ENCODE measurements around the gene CHCHD10. TPM values are rescaled to one million over a fixed set of nuclear protein-coding genes. Genes with fewer than 3 reads are reported as not detected.
A peak's percentile ranks its signal among the peaks of the same experiment; 100 is the strongest.
"Not testable (repeated sequence)": the region's sequence is repeated elsewhere in the genome, so short reads cannot be mapped to it uniquely, and the experiment has no call there.

The CHCHD10 gene
- total RNA-seq, 1 donor from 2014 or later: 3.4 TPM

DNA sequence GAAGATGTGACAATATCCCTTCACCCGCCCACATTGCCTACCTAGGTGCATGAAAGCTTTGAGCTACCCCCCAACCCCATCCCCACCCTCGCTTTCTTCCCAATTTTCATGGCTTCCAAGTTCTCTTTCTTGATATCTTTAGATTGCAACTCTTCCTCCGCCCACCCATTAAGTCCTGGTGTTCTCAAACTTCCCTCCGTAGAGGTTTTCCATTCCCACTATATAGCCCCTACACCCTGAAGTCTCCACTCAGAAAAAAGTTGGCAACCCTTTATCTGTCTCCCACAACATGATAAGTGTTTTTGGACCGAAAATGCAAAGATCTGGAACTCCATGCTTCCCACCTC lies 17.4 kb downstream of the CHCHD10 start:
- DNase-seq: no peak

DNA sequence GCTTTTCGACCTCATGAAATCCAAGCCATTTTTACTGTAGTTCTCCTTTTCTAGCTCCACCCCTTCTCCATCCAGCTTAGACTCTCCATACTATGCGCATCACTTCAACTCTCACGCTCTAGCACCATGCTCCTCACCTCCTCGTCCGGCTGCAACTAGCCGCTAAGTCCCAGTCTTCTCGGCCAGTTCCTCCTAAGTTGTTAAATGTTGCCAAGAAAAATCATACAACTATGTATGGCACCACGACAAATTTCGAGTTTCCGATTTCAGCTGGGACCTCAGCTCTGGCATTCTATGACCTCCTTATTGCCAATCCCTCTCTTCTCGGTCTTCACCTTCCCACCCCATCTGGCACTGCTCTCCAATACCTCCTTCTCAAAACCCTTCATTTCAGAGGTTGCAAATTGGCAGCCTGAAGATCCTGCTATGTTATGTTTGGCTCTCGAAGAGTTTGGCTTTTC lies 17.9 kb downstream of the CHCHD10 start:
- no peak for DNase-seq

DNA sequence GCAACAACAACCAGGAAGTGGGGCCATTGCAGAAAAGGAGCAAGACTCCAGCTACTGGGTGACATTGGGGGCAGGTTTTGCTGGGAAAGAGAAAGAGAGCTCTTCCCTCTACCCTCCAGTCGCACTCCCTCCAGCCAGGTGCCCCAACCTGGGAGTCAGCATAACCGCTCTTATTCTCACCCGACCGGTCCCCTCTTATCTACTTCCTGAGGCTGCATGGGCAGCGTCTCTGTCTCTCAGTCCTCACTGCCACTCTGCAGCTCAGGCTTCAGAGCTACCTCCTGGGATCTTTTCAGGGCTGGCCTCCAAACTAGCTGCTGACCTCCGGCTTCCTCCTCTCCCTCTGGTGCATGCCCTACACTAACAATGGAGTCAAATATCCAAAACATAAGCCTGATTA lies 22.0 kb downstream of the CHCHD10 start:
- DNase-seq: no peak

DNA sequence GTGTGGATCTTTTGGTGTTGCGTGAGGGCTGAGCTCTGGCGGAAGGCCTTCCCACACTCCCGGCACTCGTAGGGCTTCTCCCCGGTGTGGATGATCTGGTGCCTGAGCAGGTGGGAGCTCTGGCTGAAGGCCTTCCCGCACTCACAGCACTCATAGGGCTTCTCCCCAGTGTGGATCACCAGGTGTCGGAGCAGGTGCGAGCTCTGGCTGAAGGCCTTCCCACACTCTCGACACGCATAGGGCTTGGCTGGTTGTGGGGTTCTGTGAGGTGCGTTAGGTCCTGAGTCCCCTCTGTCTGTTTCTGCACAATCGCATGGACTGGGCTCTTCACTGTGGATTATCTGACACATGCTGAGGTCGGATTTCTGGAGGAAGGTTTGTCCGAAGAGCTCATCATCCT lies 23.3 kb downstream of the CHCHD10 start:
- no peak for DNase-seq

DNA sequence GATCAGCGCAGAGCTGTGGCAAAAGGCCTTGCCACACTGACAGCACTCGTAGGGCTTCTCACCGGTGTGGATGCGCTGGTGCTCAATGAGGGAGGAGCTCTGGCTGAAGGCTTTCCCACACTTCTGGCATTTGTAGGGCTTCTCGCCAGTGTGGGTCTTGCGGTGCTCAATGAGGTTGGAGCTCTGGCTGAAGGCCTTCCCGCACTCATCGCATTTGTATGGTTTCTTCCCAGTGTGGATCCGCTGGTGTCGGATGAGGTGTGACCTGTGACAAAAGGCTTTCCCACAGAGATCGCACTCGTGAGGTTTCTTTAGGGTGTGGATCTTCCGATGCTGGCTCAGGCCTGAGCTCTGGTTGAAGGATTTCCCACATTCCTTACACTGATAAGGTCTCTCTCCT lies 23.8 kb downstream of the CHCHD10 start:
- no peak for DNase-seq

DNA sequence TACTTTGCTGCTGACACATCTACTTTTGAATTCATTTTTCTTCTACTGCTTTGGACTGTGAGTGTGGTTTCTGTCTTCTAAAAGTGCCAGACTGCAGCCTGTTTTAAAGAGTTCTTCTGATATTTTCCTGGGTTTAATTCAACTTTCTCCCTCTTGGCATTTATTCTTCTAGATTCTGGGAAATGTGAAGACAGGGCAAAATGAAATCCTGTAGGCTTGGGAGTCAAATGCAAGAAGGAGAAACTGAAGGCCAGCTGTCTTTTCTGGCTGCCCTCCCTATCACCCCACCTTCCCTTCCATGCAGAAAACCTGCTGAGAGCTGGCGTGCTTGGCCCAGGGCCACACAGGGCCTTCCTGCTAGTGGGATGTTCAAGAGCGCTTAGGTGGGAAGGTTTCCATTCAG lies 24.5 kb downstream of the CHCHD10 start:
- DNase-seq: no peak

DNA sequence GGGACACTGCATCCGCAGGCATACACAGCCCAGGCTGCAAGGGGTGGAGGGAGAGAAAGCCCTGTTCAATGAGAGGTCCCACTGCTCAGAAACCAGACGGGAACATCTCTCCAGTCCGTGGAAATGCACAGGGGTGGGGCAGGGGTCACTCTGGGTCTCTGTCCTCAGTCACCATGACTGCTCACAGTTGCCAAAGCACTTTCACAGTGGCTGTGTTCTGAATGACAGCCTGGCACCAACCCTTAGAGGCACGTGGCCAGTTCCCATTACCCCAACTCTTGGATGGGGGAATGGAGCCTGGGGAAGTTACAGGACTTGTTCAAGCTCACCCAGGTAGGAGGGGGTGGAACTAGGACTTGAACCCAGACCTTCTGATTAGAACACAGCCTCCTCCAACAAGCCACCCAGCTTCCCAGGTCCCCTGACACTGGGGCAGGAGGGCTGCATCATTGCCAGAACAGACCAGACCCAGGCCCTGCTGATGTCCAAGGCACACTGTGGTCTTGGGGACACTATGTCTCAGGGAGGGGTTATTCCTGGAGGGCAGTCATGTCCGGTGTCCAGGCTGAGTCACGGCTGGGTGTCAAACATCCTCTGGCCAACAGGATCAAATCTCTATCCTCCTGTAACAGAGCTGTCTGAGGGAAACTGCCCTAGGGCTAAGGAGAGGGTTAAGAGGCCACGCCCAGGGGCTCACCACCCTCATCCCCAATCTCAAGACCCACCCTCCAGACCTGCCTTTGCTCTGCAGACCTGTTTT lies 25.1 kb downstream of the CHCHD10 start:
- DNase-seq: no peak

DNA sequence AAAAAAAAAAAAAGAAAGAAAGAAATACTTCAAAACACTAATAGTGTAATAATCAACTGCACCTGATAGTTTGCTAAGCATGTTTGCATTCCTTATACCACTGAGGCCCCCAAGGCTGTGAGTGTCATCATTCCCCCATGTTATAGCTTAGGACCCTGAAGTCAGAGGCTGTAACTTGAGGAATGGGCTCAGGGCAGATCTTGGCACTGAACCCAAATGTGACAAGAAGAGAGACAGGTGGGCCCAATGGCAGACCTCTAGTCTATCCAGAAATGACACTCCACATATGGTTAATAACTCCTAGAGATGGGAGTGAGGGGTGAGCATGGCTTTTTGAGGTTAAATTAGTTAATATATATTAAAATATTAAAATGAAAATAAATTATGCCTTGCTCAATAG lies 30.1 kb downstream of the CHCHD10 start:
- no peak for DNase-seq

DNA sequence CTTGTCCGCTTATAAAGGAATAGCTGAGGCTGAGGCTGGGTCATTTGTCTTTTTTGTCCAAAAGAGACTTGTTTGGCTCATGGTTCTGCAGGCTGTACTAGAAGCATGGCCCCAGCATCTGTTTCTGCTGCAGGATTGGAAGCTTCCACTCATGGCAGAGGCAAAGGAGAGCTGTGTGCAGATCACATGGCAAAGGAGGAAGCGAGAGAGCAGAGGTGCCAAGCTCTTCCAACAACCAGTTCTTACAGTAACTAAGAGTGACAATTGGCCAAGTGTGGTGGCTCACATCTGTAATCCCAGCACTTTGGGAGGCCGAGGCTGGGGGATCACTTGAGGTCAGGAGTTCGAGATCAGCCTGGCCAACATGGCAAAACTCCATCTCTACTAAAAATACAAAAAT lies 39.7 kb downstream of the CHCHD10 start:
- not testable (repeated sequence) for DNase-seq

DNA sequence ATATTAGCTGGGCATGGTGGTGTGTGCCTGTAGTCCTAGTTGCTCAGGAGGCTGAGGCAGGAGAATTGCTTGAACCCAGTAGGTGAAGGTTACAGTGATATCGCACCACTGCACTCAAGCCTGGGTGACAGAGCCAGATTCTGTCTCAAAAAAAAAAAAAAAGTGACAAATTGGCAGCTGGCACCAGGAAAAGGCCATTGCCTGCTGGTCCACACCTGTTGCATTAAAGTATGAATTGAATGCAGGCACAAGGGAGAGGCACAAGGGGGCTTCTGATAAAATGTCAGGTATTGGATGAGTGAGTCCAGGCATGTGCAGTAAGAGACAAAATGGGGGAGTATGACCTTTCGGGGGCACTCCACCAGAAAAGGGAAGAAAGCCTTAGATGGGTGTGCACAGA lies 45.0 kb downstream of the CHCHD10 start:
- DNase-seq: no peak

DNA sequence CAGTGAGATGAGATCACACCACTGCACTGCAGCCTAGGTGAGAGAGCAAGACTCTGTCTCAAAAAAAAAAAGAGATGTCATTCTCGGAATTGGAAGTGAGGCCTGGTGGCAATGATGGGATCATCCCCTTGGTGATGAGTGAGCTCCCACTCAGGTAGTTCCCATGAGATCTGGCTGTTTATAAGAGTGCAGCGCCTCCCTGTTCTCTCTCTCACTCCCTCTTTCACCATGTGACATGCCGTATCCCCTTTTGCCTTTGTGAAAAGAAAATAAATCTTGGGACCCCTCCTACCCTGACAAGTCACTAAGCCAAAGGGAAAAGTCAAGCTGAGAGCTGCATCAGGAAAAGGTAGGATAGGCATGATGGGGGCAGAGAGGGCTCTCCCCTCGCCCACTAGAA lies 45.6 kb downstream of the CHCHD10 start:
- DNase-seq: no peak

DNA sequence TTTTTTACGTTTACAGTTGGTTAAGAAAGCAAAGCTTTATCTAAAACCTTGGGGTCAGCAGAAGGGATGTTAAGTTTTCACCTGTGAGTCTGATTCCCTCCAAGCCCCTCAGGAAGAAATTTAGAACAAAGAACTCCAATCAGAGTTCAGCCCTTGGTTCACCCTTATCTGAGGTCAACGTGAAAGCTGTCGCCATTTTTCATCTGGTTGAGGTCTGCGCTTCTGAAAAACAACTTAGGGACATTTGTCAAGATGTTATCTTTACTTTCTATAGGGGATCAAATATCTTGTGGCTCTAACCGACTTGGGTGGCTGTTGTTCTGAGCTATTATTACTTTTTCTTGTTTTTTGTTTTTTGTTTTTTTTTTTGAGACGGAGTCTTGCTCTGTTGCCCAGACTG lies 46.9 kb downstream of the CHCHD10 start:
- DNase-seq: no peak

DNA sequence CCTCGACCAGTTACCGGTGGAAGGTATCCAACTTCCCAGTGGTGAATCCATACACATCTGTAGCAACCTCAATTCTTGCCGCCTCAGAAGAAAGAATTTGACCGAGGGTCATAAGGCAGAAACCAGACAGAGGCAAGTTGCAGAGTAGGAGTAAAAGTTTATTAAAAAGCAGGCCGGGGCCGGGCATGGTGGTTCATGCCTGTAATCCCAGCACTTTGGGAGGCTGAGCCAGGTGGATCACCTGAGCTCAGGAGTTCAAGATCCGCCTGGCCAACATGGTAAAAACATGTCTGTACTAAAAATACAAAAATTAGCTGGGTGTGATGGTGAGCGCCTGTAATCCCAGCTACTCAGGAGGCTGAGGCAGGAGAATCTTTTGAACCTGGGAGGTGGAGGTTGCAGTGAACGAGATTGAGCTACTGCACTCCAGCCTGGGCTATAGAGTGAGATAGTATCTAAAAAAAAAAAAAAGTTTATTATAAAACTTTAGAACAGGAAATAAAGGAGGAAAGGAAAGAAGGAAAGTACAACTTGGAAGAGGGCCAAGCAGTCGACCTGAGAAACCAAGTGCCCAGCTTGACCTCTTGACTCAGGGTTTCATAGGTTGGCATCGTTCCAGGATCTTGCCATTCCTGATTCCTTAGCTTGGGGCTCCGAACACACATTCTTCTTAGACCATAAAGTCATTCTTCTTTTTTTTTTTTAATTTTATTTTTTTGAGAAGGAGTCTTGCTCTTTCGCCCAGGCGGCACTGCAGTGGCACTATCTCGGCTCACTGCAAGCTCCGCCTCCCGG lies 49.2 kb downstream of the CHCHD10 start:
- DNase-seq: no peak

DNA sequence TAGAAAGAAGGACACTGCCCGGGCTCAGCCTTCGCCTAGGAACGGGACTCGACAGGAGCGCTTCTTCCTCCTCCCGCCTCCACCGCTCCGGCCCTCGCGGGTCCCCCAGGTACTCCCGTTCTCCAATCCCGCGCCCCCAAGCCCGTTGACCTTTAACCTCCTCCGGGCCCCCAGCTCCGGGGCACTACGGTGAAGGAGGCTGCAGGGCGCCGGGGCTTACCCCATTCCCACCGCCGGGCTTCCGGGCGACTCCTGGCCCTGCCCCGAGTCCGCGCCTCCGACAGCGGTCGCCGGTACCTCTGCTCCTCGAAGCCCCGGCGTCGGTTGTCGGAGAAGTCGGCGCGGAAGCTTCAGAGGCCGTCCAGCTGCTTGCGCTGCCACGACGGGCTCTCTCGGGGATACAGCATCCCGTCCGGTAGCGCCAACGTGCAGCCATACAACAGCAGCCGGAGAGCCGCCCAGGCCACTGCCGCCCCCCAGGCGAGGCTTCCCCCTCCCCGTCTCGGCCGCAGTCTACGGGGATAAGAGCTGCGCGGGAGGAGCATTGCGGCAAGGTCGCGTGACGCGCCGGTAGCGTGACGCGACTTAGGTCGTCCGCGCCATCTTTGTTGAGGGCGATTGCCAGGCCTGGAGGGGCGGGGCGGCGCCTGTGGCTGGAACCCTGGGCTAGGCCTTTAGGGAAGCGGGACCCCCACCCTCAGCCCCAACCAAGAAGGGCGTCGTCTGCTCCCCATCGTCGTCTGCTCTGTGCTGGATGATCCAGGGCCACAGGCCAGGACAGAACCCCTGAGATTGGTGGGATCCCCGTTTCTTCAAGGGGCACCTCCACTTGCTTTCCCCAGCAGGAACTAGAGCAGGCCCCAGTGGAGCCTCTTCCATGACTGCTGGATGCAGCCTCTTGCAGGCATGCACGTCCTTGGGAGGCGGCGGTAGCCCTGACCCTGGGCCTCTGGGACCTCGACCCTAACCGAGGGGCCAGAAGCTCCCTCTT lies 50.7 kb downstream of the CHCHD10 start:
- DNase-seq: peak; percentile 75

Other genes starting within 250 kb of the CHCHD10 start
- not detected for gene IGLL1, start 187.7 kb downstream of the CHCHD10 start, total RNA-seq
- 0.31 TPM for gene DRICH1, start 135.7 kb downstream of the CHCHD10 start, total RNA-seq
- not detected for gene RGL4, start 77.0 kb downstream of the CHCHD10 start, total RNA-seq
- gene ZNF70, start 16.9 kb downstream of the CHCHD10 start, total RNA-seq: 4.1 TPM
- not detected for gene VPREB3, start 13.5 kb downstream of the CHCHD10 start, total RNA-seq
- not detected for gene C22orf15, start 5.0 kb downstream of the CHCHD10 start, total RNA-seq
- 14.8 TPM for gene MMP11, start 4.9 kb upstream of the CHCHD10 start, total RNA-seq
- gene SMARCB1, start 19.0 kb upstream of the CHCHD10 start, total RNA-seq: 19.7 TPM
- 0.62 TPM for gene DERL3, start 71.0 kb upstream of the CHCHD10 start, total RNA-seq
- gene SLC2A11, start 89.9 kb upstream of the CHCHD10 start, total RNA-seq: 8.4 TPM
- gene MIF, start 126.4 kb upstream of the CHCHD10 start, total RNA-seq: 85.2 TPM
- 4.1 TPM for gene GSTT2B, start 193.2 kb upstream of the CHCHD10 start, total RNA-seq
- gene DDTL, start 198.9 kb upstream of the CHCHD10 start, total RNA-seq: 3.1 TPM
- gene DDT, start 206.5 kb upstream of the CHCHD10 start, total RNA-seq: 68.6 TPM
- not detected for gene GSTT2, start 212.2 kb upstream of the CHCHD10 start, total RNA-seq
- gene GSTT4, start 237.5 kb upstream of the CHCHD10 start, total RNA-seq: not detected
- 39.6 TPM for gene CABIN1, start 243.3 kb upstream of the CHCHD10 start, total RNA-seq

Data from occipital lobe (tissue), 2 donors.